Fibroblast of mammary gland (primary cell): Measurements from ENCODE around the gene OPCML.

Experiments used
- DNase-seq: peaks from one replicate; pipeline ENCODE4 v3.0.0-alpha.2; 2010; ENCODE audit warnings: low read depth
- H3K4me3 ChIP-seq: 2 replicates; pipeline ENCODE4 v1.5.1; 2011; ENCODE audit warnings: low read depth, mild to moderate bottlenecking, low read length, moderate library complexity; ENCODE audit not compliant: control insufficient read depth
- TF ChIP-seq, protein P1 (sequence below): conservative IDR thresholded peaks from 2 replicates; pipeline ENCODE4 v1.5.1; 2011; ENCODE audit warnings: low read depth, low read length, inconsistent platforms; ENCODE audit not compliant: control insufficient read depth, insufficient read depth

Gene OPCML

DNA sequence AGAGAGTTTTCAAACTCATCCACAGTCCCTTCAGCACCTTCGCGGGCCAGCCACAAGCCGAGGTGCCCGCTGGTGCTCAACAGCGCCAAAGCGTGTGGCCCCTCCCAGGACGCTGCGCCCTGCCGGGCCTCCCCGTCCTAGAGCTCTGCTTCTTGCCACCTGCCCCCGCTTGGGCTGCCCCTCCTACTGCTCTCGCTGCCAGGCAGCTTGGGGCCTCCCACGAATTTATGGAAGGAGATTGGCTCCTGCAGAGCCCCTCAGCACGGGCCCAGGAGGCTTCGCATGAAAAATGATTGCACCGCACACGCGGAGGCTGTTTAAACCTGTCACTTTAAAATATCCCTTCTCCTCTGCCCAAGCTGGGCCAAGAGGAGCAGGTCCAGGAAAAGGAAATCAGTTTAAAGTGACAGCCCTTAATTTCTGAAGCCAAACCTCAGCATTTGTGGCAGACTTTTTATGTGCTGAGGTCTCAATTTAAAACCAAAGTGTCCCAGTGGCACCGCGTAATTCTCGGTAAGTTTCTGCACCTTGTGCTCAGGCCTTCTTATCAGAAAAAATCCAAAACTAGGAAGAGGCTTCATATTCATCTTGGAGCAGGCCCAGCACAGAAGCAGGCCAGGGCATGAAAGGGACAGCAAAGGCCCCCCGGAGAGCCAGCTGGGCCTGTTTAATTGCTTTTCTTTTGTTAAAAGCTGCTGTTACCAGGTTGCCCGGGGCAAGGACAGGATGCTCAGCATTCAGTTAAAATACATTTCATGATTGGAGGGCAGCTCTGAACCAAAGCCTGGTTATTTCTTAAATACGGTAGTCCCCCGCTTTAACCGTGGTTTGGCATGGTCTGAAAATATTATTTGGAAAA is 303.6 kb downstream of the OPCML start:
- no peak overlapping the region for H3K4me3 ChIP-seq
- DNase-seq, result no peak
- TF ChIP-seq, protein P1, sequence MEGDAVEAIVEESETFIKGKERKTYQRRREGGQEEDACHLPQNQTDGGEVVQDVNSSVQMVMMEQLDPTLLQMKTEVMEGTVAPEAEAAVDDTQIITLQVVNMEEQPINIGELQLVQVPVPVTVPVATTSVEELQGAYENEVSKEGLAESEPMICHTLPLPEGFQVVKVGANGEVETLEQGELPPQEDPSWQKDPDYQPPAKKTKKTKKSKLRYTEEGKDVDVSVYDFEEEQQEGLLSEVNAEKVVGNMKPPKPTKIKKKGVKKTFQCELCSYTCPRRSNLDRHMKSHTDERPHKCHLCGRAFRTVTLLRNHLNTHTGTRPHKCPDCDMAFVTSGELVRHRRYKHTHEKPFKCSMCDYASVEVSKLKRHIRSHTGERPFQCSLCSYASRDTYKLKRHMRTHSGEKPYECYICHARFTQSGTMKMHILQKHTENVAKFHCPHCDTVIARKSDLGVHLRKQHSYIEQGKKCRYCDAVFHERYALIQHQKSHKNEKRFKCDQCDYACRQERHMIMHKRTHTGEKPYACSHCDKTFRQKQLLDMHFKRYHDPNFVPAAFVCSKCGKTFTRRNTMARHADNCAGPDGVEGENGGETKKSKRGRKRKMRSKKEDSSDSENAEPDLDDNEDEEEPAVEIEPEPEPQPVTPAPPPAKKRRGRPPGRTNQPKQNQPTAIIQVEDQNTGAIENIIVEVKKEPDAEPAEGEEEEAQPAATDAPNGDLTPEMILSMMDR, result no peak

DNA sequence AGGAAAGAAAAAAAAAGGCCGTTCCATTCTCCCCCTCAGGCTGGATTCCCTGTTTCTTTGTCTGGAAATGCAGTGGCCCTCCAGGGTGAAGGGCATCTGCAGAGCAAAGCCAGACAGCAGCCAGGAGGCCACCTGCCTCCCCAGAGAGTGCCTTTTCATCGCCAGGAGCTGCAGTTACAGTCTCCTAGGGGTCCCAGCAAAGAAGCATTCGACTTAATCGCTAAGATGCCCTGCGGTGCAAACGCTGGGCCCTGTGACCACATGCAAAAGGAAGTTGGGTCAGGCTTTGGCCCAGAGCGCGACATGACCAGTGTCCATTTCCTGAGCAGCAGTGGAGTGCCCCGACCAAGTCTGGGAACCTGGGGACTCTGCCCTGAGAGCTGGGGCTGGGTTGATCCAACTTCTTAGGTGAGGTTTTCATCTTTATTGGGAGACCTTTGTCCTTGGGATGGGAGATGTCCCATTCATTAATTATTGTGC is 304.6 kb downstream of the OPCML start:
- no peak for DNase-seq
- TF ChIP-seq, protein P1, result no peak
- H3K4me3 ChIP-seq, result no peak overlapping the region

DNA sequence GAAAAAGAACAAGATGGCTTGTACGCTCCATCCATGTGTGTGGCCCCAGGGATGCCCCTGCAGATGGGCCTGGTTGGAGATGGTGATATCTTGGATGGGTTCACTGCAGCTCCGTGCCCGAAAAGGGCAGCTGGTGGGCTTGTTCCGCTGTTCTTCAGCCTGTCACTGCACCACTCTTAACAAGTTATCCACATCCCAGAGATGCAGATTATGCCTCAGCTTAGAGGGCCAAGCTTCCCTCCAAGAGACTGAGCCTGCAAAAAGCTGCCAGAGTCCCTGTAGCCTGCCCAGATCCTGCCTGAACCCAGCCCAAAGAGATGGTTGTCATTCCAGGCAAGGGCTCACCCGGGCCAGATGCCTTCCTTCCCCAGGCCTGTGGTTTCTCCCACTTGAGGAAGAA is 308.0 kb downstream of the OPCML start:
- no peak overlapping the region for H3K4me3 ChIP-seq
- TF ChIP-seq, protein P1, result no peak
- no peak for DNase-seq

DNA sequence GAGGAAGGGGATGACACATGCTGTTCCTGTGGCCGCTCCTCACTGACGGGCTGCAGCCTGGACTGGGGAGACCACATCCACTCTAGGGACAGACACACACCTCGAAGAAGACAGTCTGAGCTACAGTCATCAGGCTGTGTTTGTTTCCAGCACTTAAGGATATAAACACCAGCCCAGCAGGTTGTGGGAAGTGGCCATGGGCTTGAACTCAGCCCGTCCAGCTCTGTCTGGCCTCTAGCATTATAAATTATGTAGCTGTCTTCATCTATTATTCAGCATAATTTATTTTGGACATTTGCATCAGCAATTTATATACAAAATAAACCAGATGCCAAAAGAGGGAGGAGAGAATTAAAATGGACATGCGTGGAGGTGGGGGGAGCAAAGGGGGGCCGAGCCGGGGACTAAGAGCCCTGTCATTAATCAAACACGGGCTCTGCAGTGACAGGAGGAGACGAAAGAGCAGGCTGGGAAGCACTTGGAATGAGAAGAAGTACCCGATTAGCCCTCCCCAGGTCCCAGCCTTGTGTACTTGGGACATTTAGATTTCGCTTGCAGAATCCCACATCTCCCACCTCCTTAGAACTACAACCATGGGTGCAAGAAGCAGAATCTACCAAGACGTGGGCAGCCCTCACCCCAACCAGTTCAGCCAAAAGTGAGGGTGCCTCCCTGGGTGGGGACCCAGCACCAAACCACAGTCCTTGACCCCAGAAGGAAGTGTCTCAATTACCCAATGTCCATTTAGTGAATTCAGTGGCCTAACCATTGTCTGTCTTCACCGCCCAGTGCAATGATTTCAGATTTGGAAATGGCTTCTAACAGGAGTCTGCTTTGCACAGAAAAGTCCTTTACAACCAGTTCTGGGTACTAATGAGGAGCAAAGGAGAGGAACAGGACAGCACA is 309.6 kb downstream of the OPCML start:
- H3K4me3 ChIP-seq, result no peak overlapping the region
- no peak for DNase-seq
- TF ChIP-seq, protein P1, result no peak

DNA sequence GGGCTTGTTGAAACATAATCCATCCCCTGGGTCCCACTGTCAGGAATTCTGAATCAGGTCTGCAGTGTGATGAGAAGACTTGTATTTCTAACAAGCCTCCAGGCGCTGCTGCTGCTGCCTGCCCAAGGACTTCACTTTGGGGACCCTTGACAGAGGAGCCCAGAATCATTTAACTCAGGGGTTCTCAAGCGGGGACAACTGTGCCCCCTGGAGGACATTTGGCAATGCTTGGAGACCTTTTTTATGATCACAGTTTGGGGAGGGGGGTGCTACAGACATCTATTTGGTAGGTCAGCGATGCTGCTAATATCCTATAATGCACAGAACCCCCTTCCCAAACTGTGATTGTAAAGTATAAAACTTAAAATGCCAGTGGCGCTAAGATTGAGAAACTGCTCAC is 312.8 kb downstream of the OPCML start:
- no peak for DNase-seq

DNA sequence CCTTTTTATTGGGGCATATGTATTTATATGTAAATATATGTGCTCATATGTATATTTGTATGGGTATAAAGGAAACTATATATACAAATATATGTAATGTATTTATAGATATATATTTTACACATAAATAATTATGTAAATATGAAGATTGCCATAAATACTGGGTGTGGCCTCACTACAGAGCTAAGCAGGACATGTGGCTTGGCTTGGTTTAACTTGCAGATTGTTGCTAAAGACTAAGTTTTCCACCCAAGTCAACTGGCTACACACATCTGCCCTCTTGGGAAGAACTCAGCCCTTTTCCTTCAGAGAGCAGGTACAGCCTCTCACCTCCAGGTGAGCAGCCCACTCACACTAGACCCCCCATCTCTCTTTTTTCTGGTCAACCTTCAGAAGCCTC is 315.5 kb downstream of the OPCML start:
- H3K4me3 ChIP-seq, result no peak overlapping the region
- no peak for DNase-seq
- TF ChIP-seq, protein P1, result no peak

More for the DNA sequence above, 312.8 kb downstream of the OPCML start:
- H3K4me3 ChIP-seq, result no peak overlapping the region
- TF ChIP-seq, protein P1, result no peak
